Mesendoderm (in vitro differentiated cells): Measurements from ENCODE around the gene CTIF.

Source experiments
- DNase-seq: peaks from one replicate; pipeline ENCODE4 v3.0.0; 2013
- H2AK5ac ChIP-seq: 2 replicates; pipeline ENCODE4 v1.6.1; 2013; ENCODE audit warnings: low read length, inconsistent platforms
- H2BK120ac ChIP-seq: 2 replicates; pipeline ENCODE4 v1.6.1; 2013; ENCODE audit warnings: low read depth, mild to moderate bottlenecking, low read length, moderate library complexity, mixed read lengths
- H2BK15ac ChIP-seq: replicated peaks from 2 replicates; pipeline ENCODE4 v1.6.1; 2013; ENCODE audit warnings: low read depth, mild to moderate bottlenecking, moderate library complexity
- H2BK5ac ChIP-seq: 2 replicates; pipeline ENCODE4 v1.6.1; 2013; ENCODE audit warnings: low read length, inconsistent platforms
- H3K18ac ChIP-seq: 2 replicates; pipeline ENCODE4 v1.6.1; 2013; ENCODE audit warnings: mild to moderate bottlenecking, low read length, mixed read lengths
- H3K23ac ChIP-seq: one replicate; pipeline ENCODE4 v1.6.1; 2013; ENCODE audit warnings: low read length
- H3K27ac ChIP-seq: 2 replicates; pipeline ENCODE4 v1.5.1; 2013; ENCODE audit warnings: low read depth, mild to moderate bottlenecking, inconsistent platforms, low read length, moderate library complexity
- H3K27me3 ChIP-seq: 2 replicates; pipeline ENCODE4 v1.6.1; 2013; ENCODE audit warnings: low read length, control low read depth, mild to moderate bottlenecking, inconsistent platforms; ENCODE audit not compliant: insufficient read depth, poor library complexity
- H3K36me3 ChIP-seq: 2 replicates; pipeline ENCODE4 v1.6.1; 2013; ENCODE audit warnings: low read length, inconsistent platforms; ENCODE audit not compliant: control insufficient read depth, insufficient read depth
- H3K4ac ChIP-seq: one replicate; pipeline ENCODE4 v1.6.1; 2013; ENCODE audit warnings: low read depth, mild to moderate bottlenecking, low read length, moderate library complexity
- H3K4me1 ChIP-seq: 2 replicates; pipeline ENCODE4 v1.6.1; 2013; ENCODE audit warnings: low read depth, low read length, inconsistent platforms; ENCODE audit not compliant: control insufficient read depth
- H3K4me2 ChIP-seq: 2 replicates; pipeline ENCODE4 v1.6.1; 2013; ENCODE audit warnings: low read length
- H3K4me3 ChIP-seq: 2 replicates; pipeline ENCODE4 v1.5.1; 2013; ENCODE audit warnings: mild to moderate bottlenecking, low read length
- H3K56ac ChIP-seq: one replicate; pipeline ENCODE4 v1.6.1; 2013; ENCODE audit warnings: low read length
- H3K79me1 ChIP-seq: 2 replicates; pipeline ENCODE4 v1.6.1; 2013; ENCODE audit warnings: low read length, inconsistent platforms
- H3K79me2 ChIP-seq: 2 replicates; pipeline ENCODE4 v1.6.1; 2013; ENCODE audit warnings: mild to moderate bottlenecking, low read length; ENCODE audit not compliant: control insufficient read depth, insufficient read depth
- H3K9ac ChIP-seq: 2 replicates; pipeline ENCODE4 v1.6.1; 2013; ENCODE audit warnings: low read length, inconsistent platforms
- H4K5ac ChIP-seq: one replicate; pipeline ENCODE4 v1.6.1; 2013; ENCODE audit warnings: low read length
- H4K8ac ChIP-seq: one replicate; pipeline ENCODE4 v1.6.1; 2013; ENCODE audit warnings: low read depth, mild to moderate bottlenecking, control low read depth, low read length, moderate library complexity
- WGBS: extraction: QIAGEN DNeasy Blood & Tissue Kit; methylation state at CpG from one replicate; pipeline ENCODE4 v1.1.7; 2013; ENCODE audit warnings: low lambda C conversion rate, missing lambda C conversion rate; ENCODE audit not compliant: insufficient coverage; ENCODE audit errors: extremely low coverage; 5-methylcytosine and 5-hydroxymethylcytosine counted together

CTIF gene

GRCh38 chr18:48836231-48836805, 297.5 kb downstream of the CTIF start:
- H3K9ac ChIP-seq: no peak overlapping the region
- H3K4ac ChIP-seq: no peak overlapping the region
- H3K36me3 ChIP-seq: no peaks in the 10 kb centered on the region
- no peaks in the 10 kb centered on the region for H3K79me2 ChIP-seq
- no peak overlapping the region for H3K4me2 ChIP-seq
- no peak overlapping the region for H3K27ac ChIP-seq
- peak overlapping the region; percentile 26 for H3K56ac ChIP-seq
- H4K8ac ChIP-seq: no peak overlapping the region
- WGBS: no CpG with 5 or more reads among the region's 4 CpGs
- peak overlapping the region; percentile 6 for H3K18ac ChIP-seq
- H3K4me1 ChIP-seq: peaks cover 14% of the 10 kb centered on the region
- H2BK5ac ChIP-seq: no peak overlapping the region
- no peak overlapping the region for H2AK5ac ChIP-seq
- H3K4me3 ChIP-seq: no peak overlapping the region
- no peaks in the 10 kb centered on the region for H3K27me3 ChIP-seq
- no peak for DNase-seq
- H3K79me1 ChIP-seq: no peaks in the 10 kb centered on the region
- no peak overlapping the region for H4K5ac ChIP-seq
- no peak overlapping the region for H2BK15ac ChIP-seq
- no peak overlapping the region for H2BK120ac ChIP-seq
- H3K23ac ChIP-seq: peak overlapping the region; percentile 7

- H2AK5ac ChIP-seq: no peak overlapping the region
- no peak overlapping the region for H2BK5ac ChIP-seq
- H2BK15ac ChIP-seq: no peak overlapping the region
- no CpG with 5 or more reads among the region's 13 CpGs for WGBS
- no peaks in the 10 kb centered on the region for H3K27me3 ChIP-seq
- no peaks in the 10 kb centered on the region for H3K79me2 ChIP-seq
- no peak overlapping the region for H3K4me2 ChIP-seq
- H3K56ac ChIP-seq: no peak overlapping the region
- no peak overlapping the region for H2BK120ac ChIP-seq
- DNase-seq: no peak
- H3K4ac ChIP-seq: no peak overlapping the region
- H3K36me3 ChIP-seq: no peaks in the 10 kb centered on the region
- no peak overlapping the region for H4K8ac ChIP-seq
- H3K4me1 ChIP-seq: peaks cover 18% of the 10 kb centered on the region
- no peak overlapping the region for H3K4me3 ChIP-seq
- H3K79me1 ChIP-seq: no peaks in the 10 kb centered on the region
- no peak overlapping the region for H4K5ac ChIP-seq
- no peak overlapping the region for H3K23ac ChIP-seq
- no peak overlapping the region for H3K18ac ChIP-seq
- no peak overlapping the region for H3K27ac ChIP-seq
- no peak overlapping the region for H3K9ac ChIP-seq
These were observed 298.2 kb downstream of the CTIF start for GRCh38 chr18:48836806-48837615.

- Histone ChIP-seq H2BK5ac (no peak overlapping the region), H3K4ac (no peak overlapping the region), H3K4me3 (no peak overlapping the region), H3K18ac (no peak overlapping the region), H2BK120ac (no peak overlapping the region), H3K79me2 (no peaks in the 10 kb centered on the region), H3K36me3 (no peaks in the 10 kb centered on the region), H3K23ac (no peak overlapping the region), H4K8ac (no peak overlapping the region), H3K27ac (no peak overlapping the region), H3K4me2 (no peak overlapping the region), H3K4me1 (peaks cover 20% of the 10 kb centered on the region), H2BK15ac (no peak overlapping the region), H2AK5ac (no peak overlapping the region), H4K5ac (no peak overlapping the region), H3K56ac (no peak overlapping the region), H3K27me3 (no peaks in the 10 kb centered on the region), H3K9ac (no peak overlapping the region), H3K79me1 (no peaks in the 10 kb centered on the region)
- no CpG with 5 or more reads among the region's 3 CpGs for WGBS
- no peak for DNase-seq
These were observed 298.8 kb downstream of the CTIF start for GRCh38 chr18:48837676-48838075.

- Histone ChIP-seq H4K5ac (no peak overlapping the region), H3K4me3 (no peak overlapping the region), H3K4me1 (peaks cover 21% of the 10 kb centered on the region), H3K56ac (no peak overlapping the region), H3K27ac (no peak overlapping the region), H2BK15ac (no peak overlapping the region), H2BK120ac (no peak overlapping the region), H3K4ac (no peak overlapping the region), H3K36me3 (no peaks in the 10 kb centered on the region), H2AK5ac (no peak overlapping the region), H2BK5ac (no peak overlapping the region), H4K8ac (no peak overlapping the region), H3K79me2 (no peaks in the 10 kb centered on the region), H3K9ac (no peak overlapping the region), H3K4me2 (no peak overlapping the region), H3K18ac (no peak overlapping the region), H3K79me1 (no peaks in the 10 kb centered on the region), H3K27me3 (no peaks in the 10 kb centered on the region), H3K23ac (no peak overlapping the region)
- no peak for DNase-seq
- WGBS: no CpG with 5 or more reads among the region's 12 CpGs
These were observed 299.4 kb downstream of the CTIF start for GRCh38 chr18:48838166-48838775.

GRCh38 chr18:48838921-48839818, 300.3 kb downstream of the CTIF start:
- no peak overlapping the region for H3K27ac ChIP-seq
- peaks cover 22% of the 10 kb centered on the region for H3K4me1 ChIP-seq

More at GRCh38 chr18:48838921-48839818, 300.3 kb downstream of the CTIF start:
- Histone ChIP-seq H3K23ac (no peak overlapping the region), H3K36me3 (no peaks in the 10 kb centered on the region), H3K79me2 (no peaks in the 10 kb centered on the region), H3K27me3 (no peaks in the 10 kb centered on the region), H2BK5ac (no peak overlapping the region), H3K9ac (no peak overlapping the region), H3K4ac (no peak overlapping the region), H3K56ac (peak overlapping the region; percentile 63), H2AK5ac (peak overlapping the region; percentile 73), H3K4me3 (no peak overlapping the region), H4K8ac (no peak overlapping the region), H3K4me2 (no peak overlapping the region), H2BK120ac (no peak overlapping the region), H3K18ac (no peak overlapping the region), H3K79me1 (no peaks in the 10 kb centered on the region), H2BK15ac (no peak overlapping the region), H4K5ac (peak overlapping the region; percentile 74)
- no peak for DNase-seq
- no CpG with 5 or more reads among the region's 10 CpGs for WGBS
